Ascending aorta (tissue), 2 donors: ENCODE measurements around the gene ETV1. TPM values are rescaled to one million over a fixed set of nuclear protein-coding genes. Genes with fewer than 3 reads are reported as not detected.

Source experiments
- DNase-seq, 2 donors: peaks; one replicate each; pipeline ENCODE4 v3.0.0-alpha.2; 2019; ENCODE audit warnings: low spot score in 2 of 2
- H3K27ac ChIP-seq, 2 donors: fragments of 200-600 bp; sonication (generic); one replicate each; pipeline ENCODE4 v1.5.1; 2016 to 2017; ENCODE audit warnings: mild to moderate bottlenecking in 1 of 2
- H3K27me3 ChIP-seq: fragments of 200-600 bp; sonication (generic); one replicate; pipeline ENCODE4 v1.5.1; 2017
- H3K36me3 ChIP-seq, 2 donors: fragments of 200-600 bp; sonication (generic); one replicate each; pipeline ENCODE4 v1.5.1; 2016
- H3K4me1 ChIP-seq, 2 donors: fragments of 200-600 bp; sonication (generic); one replicate each; pipeline ENCODE4 v1.5.1; 2016 to 2017; ENCODE audit warnings: mild to moderate bottlenecking in 1 of 2
- H3K4me3 ChIP-seq, 2 donors: fragments of 200-600 bp; sonication (generic); one replicate each; pipeline ENCODE4 v1.5.1; 2016 to 2017; ENCODE audit warnings: mild to moderate bottlenecking in 1 of 2
- H3K9me3 ChIP-seq, 2 donors: fragments of 200-600 bp; sonication (generic); one replicate each; pipeline ENCODE4 v1.5.1; 2016
- CTCF ChIP-seq, 3 experiments: fragments of 200-600 bp in 2 of 3; fragments of 450-650 bp in 1 of 3; sonication (generic) in 2 of 3; IDR thresholded peaks; one replicate each; pipeline ENCODE4 v1.5.1; 2016 to 2019; ENCODE audit warnings: antibody characterized with exemption in 3 of 3, mild to moderate bottlenecking in 1 of 3, moderate library complexity in 1 of 3
- intact Hi-C: fragments of 100-400 bp; cut with DNase I; formaldehyde crosslinking; loops from one replicate; pipeline ENCODE4 v1.15.1; 2023
- total RNA-seq: library from RNA; depleted of rRNA; stranded (reverse); fragments of >200 nt; gene quantifications from one replicate; pipeline ENCODE4 v1.1.0, GENCODE V29; 2016

ETV1 gene
- total RNA-seq, 1 donor from 2014 or later, result 5.3 TPM

GRCh38 chr7:13987395-13987794 lies 2.1 kb downstream of the ETV1 start:
- DNase-seq, result no peak
- Histone ChIP-seq H3K36me3 (no peaks in the 10 kb centered on the region), H3K4me1 (peaks cover 0 to 6% of the 10 kb centered on the region in 2 donors), H3K4me3 (peak overlapping the region in 1 of 2 donors; percentile 17), H3K27me3 (no peaks in the 10 kb centered on the region), H3K27ac (no peak overlapping the region), H3K9me3 (no peaks in the 10 kb centered on the region)
- TF ChIP-seq CTCF (IDR thresholded peaks at IDR 0.05), result no peak
- intact Hi-C loops, result loop anchor here (5.0 kb wide), 1 partner anchor 65 kb away; no protein-coding TSS in a partner anchor

- no peak for DNase-seq
- Histone ChIP-seq H3K27me3 (no peaks in the 10 kb centered on the region), H3K9me3 (no peaks in the 10 kb centered on the region), H3K27ac (no peak overlapping the region), H3K4me3 (peak overlapping the region in 1 of 2 donors; percentile 1), H3K36me3 (no peaks in the 10 kb centered on the region), H3K4me1 (no peaks in the 10 kb centered on the region)
- no peak for TF ChIP-seq CTCF (IDR thresholded peaks at IDR 0.05)
- intact Hi-C loops, result loop anchor here (5.0 kb wide), 1 partner anchor 64 kb away; no protein-coding TSS in a partner anchor
Observed at GRCh38 chr7:13986208-13986607, 3.3 kb downstream of the ETV1 start.

- H3K27me3 ChIP-seq, result no peaks in the 10 kb centered on the region
- no peak overlapping the region for H3K27ac ChIP-seq
- H3K4me1 ChIP-seq, result no peaks in the 10 kb centered on the region
- peak overlapping the region in 1 of 2 donors; percentile 18 for H3K4me3 ChIP-seq
- H3K9me3 ChIP-seq, result no peaks in the 10 kb centered on the region
- DNase-seq, result no peak
- H3K36me3 ChIP-seq, result no peaks in the 10 kb centered on the region
- no peak for TF ChIP-seq CTCF (IDR thresholded peaks at IDR 0.05)
- intact Hi-C loops, result loop anchor here (5.0 kb wide), 1 partner anchor 63 kb away; no protein-coding TSS in a partner anchor
Observed at GRCh38 chr7:13984831-13985685, 4.4 kb downstream of the ETV1 start.

GRCh38 chr7:13984061-13984460 lies 5.4 kb downstream of the ETV1 start:
- Histone ChIP-seq H3K27ac (no peak overlapping the region), H3K27me3 (no peaks in the 10 kb centered on the region), H3K4me1 (no peaks in the 10 kb centered on the region), H3K9me3 (no peaks in the 10 kb centered on the region), H3K4me3 (no peak overlapping the region), H3K36me3 (no peaks in the 10 kb centered on the region)
- intact Hi-C loops, result no loop called here
- no peak for TF ChIP-seq CTCF (IDR thresholded peaks at IDR 0.05)
- DNase-seq, result no peak

- TF ChIP-seq CTCF (IDR thresholded peaks at IDR 0.05), result no peak
- no peak overlapping the region for H3K27ac ChIP-seq
- H3K4me3 ChIP-seq, result no peak overlapping the region
- intact Hi-C loops, result no loop called here
- no peak for DNase-seq
- no peaks in the 10 kb centered on the region for H3K9me3 ChIP-seq
- no peaks in the 10 kb centered on the region for H3K27me3 ChIP-seq
- no peaks in the 10 kb centered on the region for H3K4me1 ChIP-seq
- H3K36me3 ChIP-seq, result no peaks in the 10 kb centered on the region
Observed at GRCh38 chr7:13982940-13983677, 6.4 kb downstream of the ETV1 start.
